Metanephros (tissue), 1 donor: ENCODE measurements around the gene ETV7. TPM values are rescaled to one million over a fixed set of nuclear protein-coding genes. Genes with fewer than 3 reads are reported as not detected.

Experiments
- total RNA-seq: library from RNA; depleted of rRNA; stranded (reverse); fragments of >200 nt; gene quantifications from one replicate; pipeline ENCODE4 v1.2.3, GENCODE V29; 2014

The ETV7 gene
- total RNA-seq: 0.29 TPM

GRCh38 chr6:36387440-36388303 lies at the start of gene ETV7:
TSS of gene ETV7 (minus strand) at chr6:36387669. CDS start at chr6:36387541, 128 bp downstream.

GRCh38 chr6:36336779-36337241 lies 50.7 kb downstream of the ETV7 start, which contains the start of gene BNIP5:
TSS of gene BNIP5 (minus strand) at chr6:36336888. CDS start at chr6:36330690, 6,198 bp downstream.

Other genes with a start within 250 kb of the ETV7 start
- 27.7 TPM for gene BRPF3, start 190.9 kb downstream of the ETV7 start, total RNA-seq
- gene PNPLA1, start 117.6 kb downstream of the ETV7 start, total RNA-seq: 1.1 TPM
- 0.58 TPM for gene BNIP5, start 50.8 kb downstream of the ETV7 start, total RNA-seq
- gene PXT1, start 55.2 kb upstream of the ETV7 start, total RNA-seq: not detected
- gene KCTD20, start 55.3 kb upstream of the ETV7 start, total RNA-seq: 51.4 TPM
- 29.0 TPM for gene STK38, start 159.8 kb upstream of the ETV7 start, total RNA-seq
- 204 TPM for gene SRSF3, start 206.7 kb upstream of the ETV7 start, total RNA-seq